ENCODE measurements around the gene OPN1MW3.
"Not testable (repeated sequence)": the region's sequence is repeated elsewhere in the genome, so short reads cannot be mapped to it uniquely, and the experiment has no call there.

The OPN1MW3 gene

DNA sequence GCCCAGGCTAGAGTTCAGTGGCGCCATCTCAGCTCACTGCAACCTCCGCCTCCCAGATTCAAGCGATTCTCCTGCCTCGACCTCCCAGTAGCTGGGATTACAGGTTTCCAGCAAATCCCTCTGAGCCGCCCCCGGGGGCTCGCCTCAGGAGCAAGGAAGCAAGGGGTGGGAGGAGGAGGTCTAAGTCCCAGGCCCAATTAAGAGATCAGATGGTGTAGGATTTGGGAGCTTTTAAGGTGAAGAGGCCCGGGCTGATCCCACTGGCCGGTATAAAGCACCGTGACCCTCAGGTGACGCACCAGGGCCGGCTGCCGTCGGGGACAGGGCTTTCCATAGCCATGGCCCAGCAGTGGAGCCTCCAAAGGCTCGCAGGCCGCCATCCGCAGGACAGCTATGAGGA, at the start of gene OPN1MW3:
Gene OPN1MW3, plus strand, starts transcription at position 301 of the 400 bp plus-strand sequence. Its CDS starts 38 bp downstream, at position 339.
- not testable (repeated sequence) for DNase-seq

DNA sequence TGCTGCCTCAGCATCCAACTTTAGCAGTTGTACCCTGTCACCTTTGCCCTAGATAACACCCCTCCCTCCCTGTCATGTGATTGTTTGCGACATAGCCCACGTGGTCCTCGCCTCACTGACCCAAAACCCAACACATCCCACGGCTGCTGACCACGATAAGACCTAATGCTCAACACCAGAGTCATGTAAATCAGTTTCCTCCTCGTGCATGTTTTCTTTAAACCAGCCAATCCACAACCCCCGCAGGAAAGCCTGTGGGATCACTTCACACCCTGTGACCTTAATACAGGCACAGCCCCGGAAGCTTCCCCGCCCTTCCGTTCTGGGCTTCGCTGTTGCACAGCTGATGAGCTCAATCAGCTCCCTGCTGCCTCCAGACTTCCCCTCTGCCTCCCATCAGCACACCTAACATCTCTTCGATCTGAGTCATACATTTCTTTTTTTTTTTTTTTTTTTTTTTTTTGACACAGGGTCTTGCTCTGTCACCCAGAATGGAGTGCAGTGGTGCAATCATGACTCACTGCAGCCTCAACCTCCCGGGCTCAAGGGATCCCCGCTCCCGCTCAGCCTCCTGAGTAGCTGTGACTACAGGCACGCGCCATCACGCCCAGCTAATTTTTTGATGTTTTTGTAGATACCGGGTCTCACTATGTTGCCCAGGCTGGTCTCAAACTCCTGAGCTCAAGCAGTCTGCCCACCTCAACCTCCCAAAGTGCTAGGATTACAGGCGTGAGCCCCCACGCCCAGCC, 47.5 kb upstream of the OPN1MW3 start:
- not testable (repeated sequence) for DNase-seq

- DNase-seq, result not testable (repeated sequence)
Observed at GRCh38 chrX:154211057-154211456, 46.3 kb upstream of the OPN1MW3 start.

DNA sequence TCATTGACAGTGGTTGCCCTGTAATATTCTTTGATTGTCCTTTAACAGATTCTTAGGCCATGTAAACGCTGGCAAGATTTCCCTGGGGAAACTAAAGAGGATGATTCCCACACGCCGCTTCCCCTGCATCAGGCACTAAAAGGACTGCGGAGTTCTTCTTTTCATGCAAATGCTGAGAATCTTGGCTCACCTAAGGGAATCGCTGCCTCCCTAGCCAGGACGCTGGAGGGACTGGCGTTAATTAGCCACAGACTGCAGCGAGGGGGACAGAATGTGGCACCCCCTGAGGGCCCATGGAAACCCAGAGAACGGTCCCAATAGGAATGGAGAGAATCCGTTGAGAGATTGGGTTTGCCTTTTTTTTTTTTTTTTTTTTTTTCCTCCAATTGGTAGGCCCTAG, 45.9 kb upstream of the OPN1MW3 start:
- not testable (repeated sequence) for DNase-seq

- DNase-seq, result not testable (repeated sequence)
Observed at GRCh38 chrX:154219456-154219855, 37.9 kb upstream of the OPN1MW3 start, which contains the start of gene OPN1MW2. TSS of gene OPN1MW2 (plus strand) at chrX:154219756. CDS start at chrX:154219816, 60 bp downstream.

GRCh38 chrX:154225292-154225691, 32.1 kb upstream of the OPN1MW3 start:
- not testable (repeated sequence) for DNase-seq

DNA sequence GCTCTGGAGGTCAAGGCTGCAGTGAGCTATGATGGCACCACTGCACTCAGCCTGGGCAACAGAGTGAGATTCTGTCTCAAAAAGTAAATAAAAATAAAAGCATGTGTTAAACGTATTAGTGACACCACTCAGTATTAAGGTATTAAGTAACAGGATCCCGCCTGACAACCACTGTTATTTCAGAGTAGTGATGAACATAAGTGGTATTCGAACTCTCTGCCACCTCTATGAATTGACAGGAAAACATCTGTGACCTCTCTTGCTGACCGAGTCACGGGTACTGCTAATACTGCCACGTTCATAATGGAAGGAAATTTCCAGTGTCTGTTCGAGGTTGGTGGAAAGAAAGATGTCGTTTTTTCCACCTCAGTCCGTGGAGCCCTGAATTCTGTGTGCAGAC, 30.7 kb upstream of the OPN1MW3 start:
- not testable (repeated sequence) for DNase-seq

GRCh38 chrX:154231443-154231842, 25.9 kb upstream of the OPN1MW3 start:
- DNase-seq, result not testable (repeated sequence)

DNA sequence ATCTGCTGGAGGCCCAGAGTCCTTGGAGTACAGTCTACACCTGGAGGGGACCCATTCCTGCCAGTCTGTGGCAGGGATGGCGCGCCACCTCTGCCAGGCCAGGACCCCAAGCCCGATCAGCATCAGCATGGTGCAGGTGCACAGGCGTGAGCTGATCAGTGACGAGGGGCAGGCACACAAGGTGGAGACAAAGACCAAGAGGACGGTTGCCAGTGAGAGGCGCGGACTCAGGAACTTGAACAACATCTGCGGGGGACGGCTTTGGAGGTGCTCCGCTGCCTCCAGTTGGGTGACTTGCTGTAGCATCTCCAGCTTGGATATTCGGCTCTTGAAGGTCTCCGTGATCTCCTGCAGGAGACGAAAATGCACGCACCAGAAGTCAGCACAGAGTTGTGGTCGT, 23.8 kb upstream of the OPN1MW3 start:
- DNase-seq, result not testable (repeated sequence)

- not testable (repeated sequence) for DNase-seq
Observed at GRCh38 chrX:154238939-154239559, 18.3 kb upstream of the OPN1MW3 start.

GRCh38 chrX:154239982-154240503, 17.3 kb upstream of the OPN1MW3 start:
- DNase-seq, result not testable (repeated sequence)

GRCh38 chrX:154247377-154248045, 9.9 kb upstream of the OPN1MW3 start:
- not testable (repeated sequence) for DNase-seq

GRCh38 chrX:154248076-154248475, 9.3 kb upstream of the OPN1MW3 start:
- DNase-seq, result not testable (repeated sequence)

- not testable (repeated sequence) for DNase-seq
Observed at GRCh38 chrX:154258711-154259110, 1.3 kb downstream of the OPN1MW3 start.

- DNase-seq, result not testable (repeated sequence)
Observed at GRCh38 chrX:154263072-154263471, 5.7 kb downstream of the OPN1MW3 start.

GRCh38 chrX:154269245-154269644, 11.9 kb downstream of the OPN1MW3 start:
- DNase-seq, result not testable (repeated sequence)

DNA sequence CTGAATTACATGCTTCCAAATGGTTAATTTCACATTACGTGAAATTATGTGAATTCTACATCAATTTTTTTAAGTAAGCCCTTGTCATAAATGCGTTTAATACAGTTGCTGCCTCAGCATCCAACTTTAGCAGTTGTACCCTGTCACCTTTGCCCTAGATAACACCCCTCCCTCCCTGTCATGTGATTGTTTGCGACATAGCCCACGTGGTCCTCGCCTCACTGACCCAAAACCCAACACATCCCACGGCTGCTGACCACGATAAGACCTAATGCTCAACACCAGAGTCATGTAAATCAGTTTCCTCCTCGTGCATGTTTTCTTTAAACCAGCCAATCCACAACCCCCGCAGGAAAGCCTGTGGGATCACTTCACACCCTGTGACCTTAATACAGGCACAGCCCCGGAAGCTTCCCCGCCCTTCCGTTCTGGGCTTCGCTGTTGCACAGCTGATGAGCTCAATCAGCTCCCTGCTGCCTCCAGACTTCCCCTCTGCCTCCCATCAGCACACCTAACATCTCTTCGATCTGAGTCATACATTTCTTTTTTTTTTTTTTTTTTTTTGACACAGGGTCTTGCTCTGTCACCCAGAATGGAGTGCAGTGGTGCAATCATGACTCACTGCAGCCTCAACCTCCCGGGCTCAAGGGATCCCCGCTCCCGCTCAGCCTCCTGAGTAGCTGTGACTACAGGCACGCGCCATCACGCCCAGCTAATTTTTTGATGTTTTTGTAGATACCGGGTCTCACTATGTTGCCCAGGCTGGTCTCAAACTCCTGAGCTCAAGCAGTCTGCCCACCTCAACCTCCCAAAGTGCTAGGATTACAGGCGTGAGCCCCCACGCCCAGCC, 27.3 kb downstream of the OPN1MW3 start:
- DNase-seq, result not testable (repeated sequence)

DNA sequence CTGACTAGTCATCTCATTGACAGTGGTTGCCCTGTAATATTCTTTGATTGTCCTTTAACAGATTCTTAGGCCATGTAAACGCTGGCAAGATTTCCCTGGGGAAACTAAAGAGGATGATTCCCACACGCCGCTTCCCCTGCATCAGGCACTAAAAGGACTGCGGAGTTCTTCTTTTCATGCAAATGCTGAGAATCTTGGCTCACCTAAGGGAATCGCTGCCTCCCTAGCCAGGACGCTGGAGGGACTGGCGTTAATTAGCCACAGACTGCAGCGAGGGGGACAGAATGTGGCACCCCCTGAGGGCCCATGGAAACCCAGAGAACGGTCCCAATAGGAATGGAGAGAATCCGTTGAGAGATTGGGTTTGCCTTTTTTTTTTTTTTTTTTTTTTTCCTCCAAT, 29.0 kb downstream of the OPN1MW3 start:
- not testable (repeated sequence) for DNase-seq

DNA sequence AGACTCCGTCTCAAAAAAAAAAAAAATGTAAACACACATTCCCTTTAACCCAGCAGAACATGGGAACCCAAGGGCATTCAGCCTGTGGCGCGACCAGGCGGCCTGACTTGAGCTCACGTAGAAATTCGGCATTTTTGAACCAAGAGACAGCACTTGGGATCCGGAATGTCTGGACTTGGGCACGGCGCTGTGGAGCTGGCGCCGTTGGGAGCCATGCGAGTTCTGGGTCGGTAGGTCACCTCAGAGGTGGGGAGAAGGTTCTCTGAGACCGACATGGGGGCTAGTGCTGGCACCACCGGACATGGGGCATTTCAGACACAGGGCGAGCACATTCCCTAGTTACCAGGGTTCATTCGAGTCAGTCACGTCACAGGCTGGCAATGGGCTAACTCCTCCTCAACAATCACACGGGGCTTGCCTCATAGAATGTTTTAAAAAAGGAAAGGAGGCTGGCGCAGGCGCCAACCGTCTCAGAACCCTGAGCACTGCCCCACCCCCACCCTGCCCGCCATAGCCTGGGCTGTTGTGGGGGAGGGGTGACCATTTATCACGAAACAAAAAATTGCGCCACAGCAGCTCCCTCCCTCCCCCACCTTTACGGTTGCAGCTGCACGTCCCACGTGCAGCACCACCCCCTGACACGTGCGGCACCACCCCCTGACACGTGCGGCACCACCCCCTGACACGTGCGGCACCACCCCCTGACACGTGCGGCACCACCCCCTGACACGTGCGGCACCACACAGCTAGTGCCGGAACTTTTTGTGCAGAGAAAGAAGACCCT, 37.6 kb downstream of the OPN1MW3 start, which contains the start of gene TEX28:
Gene TEX28, minus strand, starts transcription at position 334 of the 784 bp plus-strand sequence. CDS start 3,007 bp downstream, outside the sequence.
- no peak for DNase-seq

DNA sequence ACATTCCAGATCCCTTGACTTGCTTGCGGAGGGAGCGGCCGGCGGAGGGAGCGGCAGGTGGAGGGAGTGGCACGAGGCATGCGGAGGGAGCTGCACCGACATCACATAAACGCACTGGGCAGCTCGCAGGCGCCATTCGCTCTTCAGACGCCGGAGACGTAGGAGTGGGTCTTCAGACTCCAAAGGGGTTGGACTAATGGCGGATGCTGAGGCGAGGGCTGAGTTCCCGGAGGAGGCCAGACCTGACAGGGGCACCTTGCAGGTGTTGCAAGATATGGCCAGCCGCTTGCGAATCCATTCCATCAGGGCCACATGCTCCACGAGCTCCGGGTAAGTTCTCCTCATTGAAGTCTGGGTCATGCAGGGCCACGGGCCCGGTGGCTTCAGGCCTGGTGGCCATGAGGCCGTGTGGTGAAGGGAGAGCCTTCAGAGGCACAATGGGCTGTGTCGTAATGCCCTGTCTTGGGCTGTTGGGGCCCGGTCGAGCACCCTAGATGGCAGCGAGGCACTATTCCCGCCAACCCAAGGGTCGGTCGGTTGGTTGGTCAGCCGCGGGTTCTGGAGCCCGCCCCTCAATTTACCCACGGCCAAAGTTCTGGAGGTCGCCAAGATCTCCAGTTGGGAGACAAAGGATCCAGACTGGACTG, 38.4 kb downstream of the OPN1MW3 start, which contains the start of gene TKTL1:
Gene TKTL1, plus strand, starts transcription at position 132 of the 647 bp plus-strand sequence. Its CDS starts 65 bp downstream, at position 197.
- DNase-seq, result no peak
